ENCODE measurements around the gene THSD7B. TPM values are rescaled to one million over a fixed set of nuclear protein-coding genes. Genes with fewer than 3 reads are reported as not detected.

The THSD7B gene
- total and polyA plus RNA-seq, 7 donors, result 0.03 to 0.67 (median 0.13) TPM; not detected in 1

GRCh38 chr2:137435162-137435561, 669.8 kb downstream of the THSD7B start:
- Histone ChIP-seq H3K4me3 (no peak overlapping the region), H3K27me3 (ENCODE audit: insufficient read depth in 3 of 3, low read length in 2 of 3) (no peaks in the 10 kb centered on the region), H3K4me1 (no peaks in the 10 kb centered on the region), H3K27ac (no peak overlapping the region), H3K9me3 (no peaks in the 10 kb centered on the region), H3K36me3 (ENCODE audit: insufficient read depth in 1 of 2, low read depth in 1 of 2) (no peaks in the 10 kb centered on the region)
- TF ChIP-seq CTCF (IDR thresholded peaks at IDR 0.05), result no peak
- 6 to 32% (median 23%) methylated on average over 1 of the region's 1 CpG for WGBS, 3 donors
- DNase-seq (no peak), ATAC-seq (no peak)
- intact Hi-C loops (cut with DNase I), result no loop called here

GRCh38 chr2:137437386-137437785, 672.0 kb downstream of the THSD7B start:
- H3K36me3 ChIP-seq (ENCODE audit: insufficient read depth in 1 of 2, low read depth in 1 of 2), result no peaks in the 10 kb centered on the region
- H3K4me1 ChIP-seq, result no peaks in the 10 kb centered on the region
- intact Hi-C loops (cut with DNase I), result no loop called here
- no peaks in the 10 kb centered on the region for H3K27me3 ChIP-seq (ENCODE audit: insufficient read depth in 3 of 3, low read length in 2 of 3)
- no peak for DNase-seq
- TF ChIP-seq CTCF (IDR thresholded peaks at IDR 0.05), result no peak
- no peaks in the 10 kb centered on the region for H3K9me3 ChIP-seq
- no peak overlapping the region for H3K4me3 ChIP-seq
- no peak for ATAC-seq
- 81 to 84% (median 82%) methylated on average over 2 of the region's 2 CpGs for WGBS, 3 donors
- no peak overlapping the region for H3K27ac ChIP-seq

- Histone ChIP-seq H3K4me1 (no peaks in the 10 kb centered on the region), H3K27ac (no peak overlapping the region), H3K36me3 (ENCODE audit: insufficient read depth in 1 of 2, low read depth in 1 of 2) (no peaks in the 10 kb centered on the region), H3K4me3 (no peak overlapping the region), H3K27me3 (ENCODE audit: insufficient read depth in 3 of 3, low read length in 2 of 3) (no peaks in the 10 kb centered on the region), H3K9me3 (no peaks in the 10 kb centered on the region)
- 71 to 80% (median 74%) methylated on average over 1 of the region's 1 CpG for WGBS, 3 donors
- DNase-seq, result no peak
- no peak for ATAC-seq
- intact Hi-C loops (cut with DNase I), result no loop called here
- TF ChIP-seq CTCF (IDR thresholded peaks at IDR 0.05), result no peak
Observed at GRCh38 chr2:137444970-137445369, 679.6 kb downstream of the THSD7B start.

GRCh38 chr2:137449454-137449853, 684.1 kb downstream of the THSD7B start:
- ATAC-seq, result no peak
- DNase-seq, result no peak
- Histone ChIP-seq H3K4me3 (no peak overlapping the region), H3K9me3 (no peaks in the 10 kb centered on the region), H3K27ac (no peak overlapping the region), H3K27me3 (ENCODE audit: insufficient read depth in 3 of 3, low read length in 2 of 3) (no peaks in the 10 kb centered on the region), H3K36me3 (ENCODE audit: insufficient read depth in 1 of 2, low read depth in 1 of 2) (no peaks in the 10 kb centered on the region), H3K4me1 (no peaks in the 10 kb centered on the region)
- intact Hi-C loops (cut with DNase I), result no loop called here
- TF ChIP-seq CTCF (IDR thresholded peaks at IDR 0.05), result no peak

GRCh38 chr2:137454886-137455285, 689.5 kb downstream of the THSD7B start:
- 73 to 81% (median 75%) methylated on average over 2 of the region's 2 CpGs for WGBS, 3 donors
- peaks cover 3% of the 10 kb centered on the region for H3K9me3 ChIP-seq
- H3K4me3 ChIP-seq, result no peak overlapping the region
- ATAC-seq, result no peak
- no peaks in the 10 kb centered on the region for H3K4me1 ChIP-seq
- H3K27me3 ChIP-seq (ENCODE audit: insufficient read depth in 3 of 3, low read length in 2 of 3), result no peaks in the 10 kb centered on the region
- no peak for TF ChIP-seq CTCF (IDR thresholded peaks at IDR 0.05)
- no peaks in the 10 kb centered on the region for H3K36me3 ChIP-seq (ENCODE audit: insufficient read depth in 1 of 2, low read depth in 1 of 2)
- intact Hi-C loops (cut with DNase I), result no loop called here
- H3K27ac ChIP-seq, result no peak overlapping the region
- DNase-seq, result no peak
